Type B pancreatic cell (in vitro differentiated cells): ENCODE data around the gene OPA1. TPM values are rescaled to one million over a fixed set of nuclear protein-coding genes. Genes with fewer than 3 reads are reported as not detected.
A peak's percentile ranks its signal among the peaks of the same experiment; 100 is the strongest.
"Not testable (repeated sequence)": the region's sequence is repeated elsewhere in the genome, so short reads cannot be mapped to it uniquely, and the experiment has no call there.

Experiments
- DNase-seq: peaks from one replicate; pipeline ENCODE4 v3.0.0; 2021; ENCODE audit warnings: mixed read lengths; ENCODE audit not compliant: unreplicated experiment; ENCODE audit errors: extremely low spot score
- H3K27ac Mint-ChIP-seq: 2 replicates; pipeline ENCODE4 v1.8.0; 2021; ENCODE audit warnings: mild to moderate bottlenecking, mixed read lengths
- H3K27me3 Mint-ChIP-seq: 2 replicates; pipeline ENCODE4 v1.8.0; 2021; ENCODE audit warnings: mixed read lengths
- H3K36me3 Mint-ChIP-seq: 2 replicates; pipeline ENCODE4 v1.8.0; 2021; ENCODE audit warnings: mixed read lengths
- H3K4me1 Mint-ChIP-seq: one replicate; pipeline ENCODE4 v1.8.0; 2021; ENCODE audit warnings: mixed read lengths; ENCODE audit not compliant: unreplicated experiment
- H3K4me3 Mint-ChIP-seq: 2 replicates; pipeline ENCODE4 v1.8.0; 2021; ENCODE audit warnings: mild to moderate bottlenecking, mixed read lengths
- H3K9me3 Mint-ChIP-seq: 2 replicates; pipeline ENCODE4 v1.8.0; 2021; ENCODE audit warnings: mixed read lengths
- total RNA-seq: library from RNA; stranded (reverse); gene quantifications from 2 replicates; pipeline ENCODE4 v1.2.1, GENCODE V29; 2021; ENCODE audit warnings: low replicate concordance
- TF ChIP-seq, protein P1 (sequence below): fragments of 200-600 bp; sonication (generic); conservative IDR thresholded peaks from 2 replicates; pipeline ENCODE4 v1.5.0; 2021; ENCODE audit warnings: antibody characterized with exemption, mild to moderate bottlenecking

OPA1 gene
- total RNA-seq, 1 donor from 2014 or later, result 57.7 TPM

DNA sequence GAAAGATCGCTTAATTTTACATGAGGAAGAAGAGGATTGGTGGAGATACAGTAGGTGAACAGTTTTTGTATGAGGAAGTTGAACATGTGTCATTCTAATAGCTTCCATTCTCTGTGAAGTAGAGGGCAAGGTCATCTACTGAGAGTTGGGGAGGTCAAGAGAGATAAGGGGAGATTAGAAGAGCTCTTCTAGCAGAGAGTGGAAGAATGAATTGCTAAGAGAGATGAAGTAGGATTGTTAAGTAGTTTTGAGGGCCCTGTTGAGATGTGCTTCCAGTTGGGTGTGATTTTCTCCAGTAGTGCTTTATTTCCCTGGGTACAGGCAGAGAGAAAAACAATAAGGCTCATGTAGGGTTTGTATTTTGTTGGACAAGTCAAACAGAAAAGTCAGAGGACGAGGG lies 5.2 kb downstream of the OPA1 start:
- Mint-ChIP-seq H3K4me3 (no peak overlapping the region), H3K36me3 (peaks cover 23% of the 10 kb centered on the region), H3K4me1 (peaks cover 24% of the 10 kb centered on the region), H3K27ac (no peak overlapping the region), H3K9me3 (no peaks in the 10 kb centered on the region), H3K27me3 (no peaks in the 10 kb centered on the region)
- TF ChIP-seq, protein P1, sequence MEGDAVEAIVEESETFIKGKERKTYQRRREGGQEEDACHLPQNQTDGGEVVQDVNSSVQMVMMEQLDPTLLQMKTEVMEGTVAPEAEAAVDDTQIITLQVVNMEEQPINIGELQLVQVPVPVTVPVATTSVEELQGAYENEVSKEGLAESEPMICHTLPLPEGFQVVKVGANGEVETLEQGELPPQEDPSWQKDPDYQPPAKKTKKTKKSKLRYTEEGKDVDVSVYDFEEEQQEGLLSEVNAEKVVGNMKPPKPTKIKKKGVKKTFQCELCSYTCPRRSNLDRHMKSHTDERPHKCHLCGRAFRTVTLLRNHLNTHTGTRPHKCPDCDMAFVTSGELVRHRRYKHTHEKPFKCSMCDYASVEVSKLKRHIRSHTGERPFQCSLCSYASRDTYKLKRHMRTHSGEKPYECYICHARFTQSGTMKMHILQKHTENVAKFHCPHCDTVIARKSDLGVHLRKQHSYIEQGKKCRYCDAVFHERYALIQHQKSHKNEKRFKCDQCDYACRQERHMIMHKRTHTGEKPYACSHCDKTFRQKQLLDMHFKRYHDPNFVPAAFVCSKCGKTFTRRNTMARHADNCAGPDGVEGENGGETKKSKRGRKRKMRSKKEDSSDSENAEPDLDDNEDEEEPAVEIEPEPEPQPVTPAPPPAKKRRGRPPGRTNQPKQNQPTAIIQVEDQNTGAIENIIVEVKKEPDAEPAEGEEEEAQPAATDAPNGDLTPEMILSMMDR, result no peak
- no peak for DNase-seq

DNA sequence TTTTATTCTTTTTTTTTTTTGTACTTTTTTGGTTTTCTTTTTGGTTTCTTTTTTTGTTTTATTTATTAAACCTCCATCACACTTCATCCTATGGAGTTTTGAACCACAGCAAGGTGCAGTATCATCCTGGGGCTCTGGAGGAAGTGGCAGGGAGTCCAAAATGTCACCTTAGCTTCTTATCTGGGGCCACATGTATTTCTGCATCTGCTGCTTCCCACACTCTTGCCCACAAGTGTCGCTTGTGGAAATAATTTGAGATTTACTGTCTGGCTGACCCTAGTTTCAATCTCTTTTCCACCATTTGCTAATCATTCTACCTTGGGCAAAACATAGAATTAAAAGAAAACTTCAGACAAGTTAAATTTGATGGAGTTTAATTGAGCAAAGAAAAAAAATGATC lies 6.4 kb downstream of the OPA1 start:
- no peaks in the 10 kb centered on the region for H3K27me3 Mint-ChIP-seq
- no peaks in the 10 kb centered on the region for H3K9me3 Mint-ChIP-seq
- no peak overlapping the region for H3K27ac Mint-ChIP-seq
- DNase-seq, result no peak
- peaks cover 20% of the 10 kb centered on the region for H3K4me1 Mint-ChIP-seq
- H3K4me3 Mint-ChIP-seq, result no peak overlapping the region
- TF ChIP-seq, protein P1, result no peak
- H3K36me3 Mint-ChIP-seq, result peaks cover 26% of the 10 kb centered on the region

DNA sequence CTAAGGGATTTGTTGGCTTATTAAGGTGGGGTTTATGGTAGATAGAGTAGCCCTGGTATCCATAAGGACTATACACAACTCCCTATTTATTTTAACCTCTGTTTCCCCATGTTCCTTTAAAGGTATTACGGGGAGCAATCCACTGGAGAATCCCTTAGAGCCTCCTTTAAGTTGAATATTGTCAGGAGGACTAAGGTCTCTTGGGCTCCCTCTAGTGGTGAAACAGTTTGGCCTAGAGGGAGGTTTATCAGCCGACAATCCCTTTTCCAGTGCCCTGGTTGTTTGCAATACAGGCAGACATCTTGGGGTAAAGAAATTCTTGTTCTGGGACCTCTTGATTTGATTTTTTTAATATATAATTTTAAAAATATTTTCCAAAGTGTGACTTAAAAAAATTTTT lies 12.9 kb downstream of the OPA1 start:
- Mint-ChIP-seq H3K4me3 (no peak overlapping the region), H3K27ac (no peak overlapping the region), H3K27me3 (no peaks in the 10 kb centered on the region), H3K9me3 (peaks cover 7% of the 10 kb centered on the region), H3K4me1 (no peaks in the 10 kb centered on the region), H3K36me3 (peaks cover 17% of the 10 kb centered on the region)
- TF ChIP-seq, protein P1, result peak; percentile 86
- no peak for DNase-seq

DNA sequence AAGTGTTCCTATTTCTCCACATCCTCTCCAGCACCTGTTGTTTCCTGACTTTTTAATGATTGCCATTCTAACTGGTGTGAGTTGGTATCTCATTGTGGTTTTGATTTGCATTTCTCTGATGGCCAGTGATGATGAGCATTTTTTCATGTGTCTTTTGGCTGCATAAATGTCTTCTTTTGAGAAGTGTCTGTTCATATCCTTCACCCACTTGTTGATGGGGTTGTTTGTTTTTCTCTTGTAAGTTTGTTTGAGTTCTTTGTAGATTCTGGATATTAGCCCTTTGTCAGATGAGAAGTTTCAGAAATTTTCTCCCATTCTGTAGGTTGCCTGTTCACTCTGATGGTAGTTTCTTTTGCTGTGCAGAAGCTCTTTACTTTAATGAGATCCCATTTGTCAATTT lies 13.9 kb downstream of the OPA1 start:
- H3K36me3 Mint-ChIP-seq, result peaks cover 14% of the 10 kb centered on the region
- not testable (repeated sequence) for H3K4me1 Mint-ChIP-seq, H3K27ac Mint-ChIP-seq, H3K27me3 Mint-ChIP-seq, DNase-seq, H3K4me3 Mint-ChIP-seq, H3K9me3 Mint-ChIP-seq

DNA sequence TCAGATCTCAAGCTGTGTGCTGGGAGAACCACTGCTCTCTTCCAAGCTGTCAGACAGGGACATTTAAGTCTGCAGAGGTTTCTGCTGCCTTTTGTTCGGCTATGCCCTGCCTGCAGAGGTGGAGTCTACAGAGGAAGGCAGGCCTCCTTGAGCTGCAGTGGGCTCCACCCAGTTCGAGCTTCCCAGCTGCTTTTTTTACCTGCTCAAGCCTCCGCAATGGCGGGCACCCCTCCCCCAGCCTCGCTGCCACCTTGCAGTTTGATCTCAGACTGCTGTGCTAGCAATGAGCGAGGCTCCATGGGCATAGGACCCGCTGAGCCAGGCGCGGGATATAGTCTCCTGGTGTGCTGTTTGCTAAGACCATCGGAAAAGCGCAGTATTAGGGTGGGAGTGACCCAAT lies 17.5 kb downstream of the OPA1 start:
- H3K4me1 Mint-ChIP-seq, H3K27me3 Mint-ChIP-seq, H3K27ac Mint-ChIP-seq, H3K4me3 Mint-ChIP-seq, DNase-seq, H3K9me3 Mint-ChIP-seq: not testable (repeated sequence)
- H3K36me3 Mint-ChIP-seq, result peaks cover 18% of the 10 kb centered on the region

DNA sequence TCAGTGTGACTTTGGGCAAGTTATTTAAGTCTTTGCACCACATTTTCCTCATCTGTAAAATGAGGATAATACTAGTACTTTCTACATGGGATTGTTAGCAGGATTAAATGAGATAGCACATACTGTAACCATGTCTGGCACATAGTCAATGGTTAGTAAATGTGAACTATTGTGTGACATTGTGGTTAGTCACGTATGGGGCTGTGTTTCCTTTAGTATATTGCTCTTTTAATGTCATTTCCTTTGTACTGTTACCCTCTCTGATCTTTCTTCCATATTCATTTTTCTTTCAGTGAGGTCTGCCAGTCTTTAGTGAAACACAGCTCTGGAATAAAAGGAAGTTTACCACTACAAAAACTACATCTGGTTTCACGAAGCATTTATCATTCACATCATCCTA lies 21.4 kb downstream of the OPA1 start:
- Mint-ChIP-seq H3K4me1 (no peaks in the 10 kb centered on the region), H3K36me3 (peaks cover 19% of the 10 kb centered on the region), H3K27me3 (no peaks in the 10 kb centered on the region), H3K4me3 (no peak overlapping the region), H3K9me3 (peaks cover 6% of the 10 kb centered on the region), H3K27ac (no peak overlapping the region)
- DNase-seq, result no peak
- TF ChIP-seq, protein P1, result no peak

DNA sequence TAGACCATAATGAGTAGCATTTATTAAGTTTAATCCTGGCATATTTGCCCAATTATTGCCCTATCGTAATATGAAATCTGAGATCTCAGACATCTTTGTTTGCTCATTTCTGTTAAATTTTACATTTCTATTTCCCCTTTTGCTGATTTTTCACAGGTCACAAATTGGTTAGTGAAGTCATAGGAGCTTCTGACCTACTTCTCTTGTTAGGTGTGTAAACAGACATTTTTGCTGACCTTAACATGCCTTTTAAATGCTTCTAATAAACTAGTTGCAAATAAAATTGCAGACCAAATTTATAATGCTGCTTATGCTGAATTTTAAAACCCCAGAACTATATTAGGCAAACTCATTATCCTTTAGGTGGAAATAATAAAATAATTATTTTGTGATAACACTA lies 24.6 kb downstream of the OPA1 start:
- DNase-seq, result no peak
- Mint-ChIP-seq H3K27ac (no peak overlapping the region), H3K27me3 (no peaks in the 10 kb centered on the region), H3K4me3 (no peak overlapping the region), H3K4me1 (no peaks in the 10 kb centered on the region), H3K9me3 (no peaks in the 10 kb centered on the region), H3K36me3 (peaks cover 26% of the 10 kb centered on the region)
- TF ChIP-seq, protein P1, result no peak
